NCI-H2227 (cell line): ENCODE data around the gene SNN.

Source experiments
- DNase-seq: peaks from one replicate; lab custom pipeline; 2025; ENCODE audit not compliant: unreplicated experiment; lab: John Stamatoyannopoulos, UW

Gene SNN

GRCh38 chr16:11666103-11667055 is 1.9 kb upstream of the SNN start:
- peak; percentile 20 for DNase-seq

GRCh38 chr16:11667221-11667823 is 933 bp upstream of the SNN start:
- no peak for DNase-seq

- peak; percentile 63 for DNase-seq
Measured at GRCh38 chr16:11668623-11669379, 546 bp downstream of the SNN start.

GRCh38 chr16:11669380-11670146 is 1.3 kb downstream of the SNN start:
- no peak for DNase-seq

- DNase-seq, result no peak
Measured at GRCh38 chr16:11670171-11671131, 2.2 kb downstream of the SNN start.

GRCh38 chr16:11671271-11671670 is 3.0 kb downstream of the SNN start:
- no peak for DNase-seq

- DNase-seq, result no peak
Measured at GRCh38 chr16:11671676-11672075, 3.4 kb downstream of the SNN start.

GRCh38 chr16:11672206-11673090 is 4.2 kb downstream of the SNN start:
- no peak for DNase-seq

- DNase-seq, result no peak
Measured at GRCh38 chr16:11673091-11674000, 5.1 kb downstream of the SNN start.

- no peak for DNase-seq
Measured at GRCh38 chr16:11674001-11674817, 6.0 kb downstream of the SNN start.

- no peak for DNase-seq
Measured at GRCh38 chr16:11674818-11675560, 6.7 kb downstream of the SNN start.

- peak; percentile 22 for DNase-seq
Measured at GRCh38 chr16:11675561-11676511, 7.6 kb downstream of the SNN start.

- no peak for DNase-seq
Measured at GRCh38 chr16:11676799-11677198, 8.5 kb downstream of the SNN start.

- no peak for DNase-seq
Measured at GRCh38 chr16:11677451-11677951, 9.2 kb downstream of the SNN start.
